Fibroblast of lung (primary cell): Measurements from ENCODE around the gene MMRN1.

Source experiments
- CTCF ChIP-seq, 2 donors: IDR thresholded peaks in 1 of 2; conservative IDR thresholded peaks in 1 of 2; 1 replicate in 1 of 2; 2 replicates in 1 of 2; pipeline ENCODE4 v1.5.1; 2011 to 2012; ENCODE audit warnings: low read length in 2 of 2, control low read depth in 1 of 2, inconsistent platforms in 1 of 2, low read depth in 1 of 2, mild to moderate bottlenecking in 1 of 2
- EZH2 ChIP-seq: IDR thresholded peaks from 2 replicates; pipeline ENCODE4 v1.5.1; 2012; ENCODE audit warnings: low read length, control low read depth, mild to moderate bottlenecking; ENCODE audit errors: missing control alignments

DNA sequence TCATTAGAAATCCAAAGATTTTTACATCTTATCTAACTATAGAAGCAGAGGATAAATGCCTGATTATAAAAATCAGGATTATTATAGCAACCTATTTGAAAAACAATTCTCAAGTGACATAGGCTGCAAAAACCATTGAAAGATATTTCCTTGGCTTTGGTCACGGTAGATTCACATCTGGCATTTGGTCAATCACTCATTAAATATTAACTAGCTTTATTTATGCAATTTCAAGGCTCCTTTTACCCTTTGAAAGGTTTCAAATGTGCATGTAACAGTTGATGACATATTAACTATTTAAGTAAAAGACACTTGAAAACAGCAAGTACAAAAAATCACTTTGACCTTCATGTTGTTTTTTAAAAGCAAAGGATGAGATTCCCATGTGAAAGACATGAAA lies 98.1 kb downstream of the MMRN1 start:
- TF ChIP-seq CTCF (conservative IDR thresholded peaks at IDR 0.05 in 1 of 2, IDR thresholded peaks at IDR 0.05 in 1 of 2; ENCODE audit: low read depth in 1 of 2, low read length in 2 of 2): no peak
- TF ChIP-seq EZH2: no peak
